Dedifferentiated amniotic fluid mesenchymal stem cell (primary cell): ENCODE measurements around the gene KRTAP24-1.

Experiments
- DNase-seq: peaks from one replicate; pipeline ENCODE4 v3.0.0-alpha.2; 2016; ENCODE audit errors: extremely low spot score

The KRTAP24-1 gene

GRCh38 chr21:30282850-30283249 is at the start of gene KRTAP24-1:
KRTAP24-1 (minus strand) TSS chr21:30282950; CDS start chr21:30282932, 18 bp downstream.
- no peak for DNase-seq

GRCh38 chr21:30329203-30329875 is 46.6 kb upstream of the KRTAP24-1 start:
- no peak for DNase-seq

- DNase-seq, result no peak
These were observed 43.6 kb upstream of the KRTAP24-1 start for GRCh38 chr21:30326390-30326789.

GRCh38 chr21:30320215-30320614 is 37.5 kb upstream of the KRTAP24-1 start, which contains the start of gene KRTAP26-1:
KRTAP26-1 (minus strand) TSS chr21:30320315; CDS start chr21:30320035, 280 bp downstream.
- DNase-seq, result no peak

GRCh38 chr21:30315701-30316100 is 33.0 kb upstream of the KRTAP24-1 start:
- no peak for DNase-seq

- no peak for DNase-seq
These were observed 24.1 kb upstream of the KRTAP24-1 start for GRCh38 chr21:30306884-30307283.

GRCh38 chr21:30305136-30305535 is 22.4 kb upstream of the KRTAP24-1 start:
- DNase-seq, result no peak

- DNase-seq, result no peak
These were observed 6.5 kb upstream of the KRTAP24-1 start, which contains the start of gene KRTAP25-1 for GRCh38 chr21:30289215-30289614. KRTAP25-1 (minus strand) TSS chr21:30289514; CDS start chr21:30289490, 24 bp downstream.

GRCh38 chr21:30271611-30272010 is 11.1 kb downstream of the KRTAP24-1 start:
- DNase-seq, result no peak

- DNase-seq, result no peak
These were observed 11.6 kb downstream of the KRTAP24-1 start for GRCh38 chr21:30271156-30271555.

GRCh38 chr21:30269803-30270530 is 12.8 kb downstream of the KRTAP24-1 start:
- no peak for DNase-seq

GRCh38 chr21:30268608-30269197 is 14.0 kb downstream of the KRTAP24-1 start:
- no peak for DNase-seq

- no peak for DNase-seq
These were observed 25.0 kb downstream of the KRTAP24-1 start for GRCh38 chr21:30257773-30258172.

GRCh38 chr21:30256100-30256499 is 26.6 kb downstream of the KRTAP24-1 start:
- no peak for DNase-seq

GRCh38 chr21:30255679-30256078 is 27.1 kb downstream of the KRTAP24-1 start:
- no peak for DNase-seq

- DNase-seq, result no peak
These were observed 31.0 kb downstream of the KRTAP24-1 start for GRCh38 chr21:30251781-30252180.

GRCh38 chr21:30249936-30250335 is 32.8 kb downstream of the KRTAP24-1 start:
- DNase-seq, result no peak

GRCh38 chr21:30248844-30249243 is 33.9 kb downstream of the KRTAP24-1 start:
- no peak for DNase-seq

GRCh38 chr21:30245061-30245460 is 37.7 kb downstream of the KRTAP24-1 start:
- DNase-seq, result no peak

GRCh38 chr21:30243691-30244090 is 39.1 kb downstream of the KRTAP24-1 start:
- DNase-seq, result no peak

GRCh38 chr21:30240661-30241060 is 42.1 kb downstream of the KRTAP24-1 start:
- DNase-seq, result no peak

- no peak for DNase-seq
These were observed 44.6 kb downstream of the KRTAP24-1 start for GRCh38 chr21:30238168-30238567.

GRCh38 chr21:30234643-30235042 is 48.1 kb downstream of the KRTAP24-1 start:
- no peak for DNase-seq
